Subcutaneous abdominal adipose tissue (tissue), 5 donors: ENCODE results near the gene SH3RF3.

Experiments
- H3K27ac ChIP-seq: one replicate; pipeline ENCODE4 v1.7.0; 2013; ENCODE audit warnings: low read depth, mild to moderate bottlenecking, inconsistent platforms, low read length, moderate library complexity
- H3K27me3 ChIP-seq, 5 donors: one replicate each; pipeline ENCODE4 v1.7.0; 2013; ENCODE audit warnings: low read length in 5 of 5, inconsistent platforms in 1 of 5; ENCODE audit not compliant: control insufficient read depth in 5 of 5, insufficient read depth in 4 of 5
- H3K36me3 ChIP-seq, 5 donors: one replicate each; pipeline ENCODE4 v1.7.0; 2013; ENCODE audit warnings: low read length in 5 of 5; ENCODE audit not compliant: control insufficient read depth in 5 of 5, insufficient read depth in 5 of 5
- H3K4me1 ChIP-seq, 5 donors: one replicate each; pipeline ENCODE4 v1.7.0; 2013; ENCODE audit warnings: low read length in 5 of 5, mild to moderate bottlenecking in 3 of 5, moderate library complexity in 1 of 5; ENCODE audit not compliant: control insufficient read depth in 5 of 5, insufficient read depth in 5 of 5
- H3K4me3 ChIP-seq, 5 donors: one replicate each; pipeline ENCODE4 v1.7.0; 2013; ENCODE audit warnings: low read length in 5 of 5, low read depth in 1 of 5
- H3K9ac ChIP-seq, 5 donors: one replicate each; pipeline ENCODE4 v1.7.0; 2013; ENCODE audit warnings: low read length in 5 of 5, mild to moderate bottlenecking in 4 of 5, moderate library complexity in 3 of 5
- H3K9me3 ChIP-seq, 5 donors: one replicate each; pipeline ENCODE4 v1.7.0; 2013; ENCODE audit warnings: low read length in 5 of 5; ENCODE audit not compliant: control insufficient read depth in 5 of 5
- donor health status: healthy.
- donor health status: healthy.
- donor health status: healthy.
- donor health status: healthy.
- donor health status: healthy.

The SH3RF3 gene

DNA sequence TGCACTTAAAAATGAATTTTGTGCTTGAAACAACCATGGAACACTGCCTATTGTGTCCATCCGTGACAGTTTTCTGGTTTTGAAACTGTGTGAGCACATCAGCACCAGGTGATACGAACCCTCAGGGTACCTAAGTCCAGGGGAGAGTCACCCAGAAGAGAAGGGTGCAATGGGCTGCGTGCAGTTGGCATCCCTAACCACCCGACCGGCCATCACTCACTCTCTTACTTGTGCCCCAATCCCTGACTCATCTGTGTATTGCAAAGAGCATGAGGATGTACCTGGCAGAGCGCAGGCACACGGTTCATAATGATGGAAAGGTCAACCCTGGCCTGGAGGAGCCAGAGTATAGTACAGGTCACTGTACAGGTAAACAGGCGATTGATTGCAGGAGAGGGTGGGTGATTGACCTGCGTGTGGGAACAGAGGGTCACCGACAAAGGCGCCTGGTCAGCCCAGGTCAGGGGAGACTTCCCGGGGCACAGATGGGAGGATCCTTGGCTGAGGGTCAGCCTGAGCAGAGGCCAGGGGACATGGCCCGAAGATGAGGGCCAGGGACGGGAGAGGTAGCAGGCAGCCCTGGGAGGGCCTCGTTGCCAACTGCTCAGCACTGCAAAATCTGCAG, 324.5 kb downstream of the SH3RF3 start:
- Histone ChIP-seq H3K9me3 (no peaks in the 10 kb centered on the region), H3K27me3 (no peaks in the 10 kb centered on the region), H3K4me1 (peaks cover 3 to 27% (median 18%) of the 10 kb centered on the region in 5 donors), H3K27ac (no peak overlapping the region), H3K4me3 (no peak overlapping the region), H3K9ac (no peak overlapping the region), H3K36me3 (peaks cover 0 to 26% (median 13%) of the 10 kb centered on the region in 5 donors)

DNA sequence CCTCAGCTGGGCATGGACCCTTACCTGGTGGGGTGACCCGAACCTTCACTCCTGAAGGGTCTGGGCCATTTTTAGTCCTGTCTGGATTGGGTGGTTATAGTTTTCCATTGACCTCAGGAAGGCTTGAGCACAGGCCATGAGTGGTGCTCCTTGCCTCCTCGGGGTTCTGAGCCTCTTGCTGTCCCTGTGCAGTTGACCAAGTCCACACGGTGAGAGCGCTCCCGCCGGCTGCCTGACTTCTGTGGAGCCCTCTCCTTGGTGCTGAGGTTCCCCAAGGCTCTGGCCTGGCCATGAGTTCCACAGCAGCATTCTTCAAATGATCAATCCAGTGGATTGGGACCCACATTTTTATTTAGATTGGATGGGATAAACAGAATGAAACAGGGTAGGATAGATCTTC, 325.3 kb downstream of the SH3RF3 start:
- H3K4me1 ChIP-seq = peaks cover 3 to 21% (median 12%) of the 10 kb centered on the region in 5 donors
- no peak overlapping the region for H3K9ac ChIP-seq
- no peaks in the 10 kb centered on the region for H3K9me3 ChIP-seq
- H3K27me3 ChIP-seq = no peaks in the 10 kb centered on the region
- peaks cover 0 to 24% (median 13%) of the 10 kb centered on the region in 5 donors for H3K36me3 ChIP-seq
- H3K27ac ChIP-seq = no peak overlapping the region
- H3K4me3 ChIP-seq = no peak overlapping the region

DNA sequence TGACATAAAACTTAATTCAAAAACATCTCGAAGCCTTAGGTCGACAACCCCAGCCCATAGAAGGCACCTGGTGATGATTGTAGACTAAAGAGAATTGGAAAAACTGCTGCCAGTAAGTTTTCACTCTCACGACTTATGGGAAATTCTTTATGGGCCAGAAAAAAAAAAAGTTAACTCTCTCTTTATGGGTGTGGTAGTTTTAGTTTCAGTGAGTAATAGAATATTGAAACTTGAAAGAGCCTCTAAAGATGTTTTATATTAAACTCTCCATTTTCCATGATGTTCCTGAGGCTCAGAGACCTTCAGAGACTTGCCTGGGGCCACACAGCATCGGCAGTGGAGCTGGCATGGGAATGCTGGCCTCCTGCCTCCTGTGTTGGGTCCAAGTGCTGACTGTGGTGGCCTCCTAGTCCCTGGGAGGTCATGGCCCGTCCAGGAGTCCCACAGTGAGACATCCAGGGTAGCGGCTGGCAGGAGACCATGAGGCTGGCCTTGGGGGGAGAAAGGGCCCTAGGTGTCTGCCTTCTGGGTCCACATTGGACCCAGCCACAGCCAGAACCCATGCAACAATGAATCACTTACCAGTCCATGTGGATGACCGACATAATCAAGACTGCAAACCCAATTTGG, 325.9 kb downstream of the SH3RF3 start:
- no peaks in the 10 kb centered on the region for H3K9me3 ChIP-seq
- peaks cover 0 to 22% (median 11%) of the 10 kb centered on the region in 5 donors for H3K36me3 ChIP-seq
- no peaks in the 10 kb centered on the region for H3K27me3 ChIP-seq
- no peak overlapping the region for H3K27ac ChIP-seq
- H3K4me3 ChIP-seq = no peak overlapping the region
- no peak overlapping the region for H3K9ac ChIP-seq
- peaks cover under 1 to 17% (median 9%) of the 10 kb centered on the region in 5 donors for H3K4me1 ChIP-seq

DNA sequence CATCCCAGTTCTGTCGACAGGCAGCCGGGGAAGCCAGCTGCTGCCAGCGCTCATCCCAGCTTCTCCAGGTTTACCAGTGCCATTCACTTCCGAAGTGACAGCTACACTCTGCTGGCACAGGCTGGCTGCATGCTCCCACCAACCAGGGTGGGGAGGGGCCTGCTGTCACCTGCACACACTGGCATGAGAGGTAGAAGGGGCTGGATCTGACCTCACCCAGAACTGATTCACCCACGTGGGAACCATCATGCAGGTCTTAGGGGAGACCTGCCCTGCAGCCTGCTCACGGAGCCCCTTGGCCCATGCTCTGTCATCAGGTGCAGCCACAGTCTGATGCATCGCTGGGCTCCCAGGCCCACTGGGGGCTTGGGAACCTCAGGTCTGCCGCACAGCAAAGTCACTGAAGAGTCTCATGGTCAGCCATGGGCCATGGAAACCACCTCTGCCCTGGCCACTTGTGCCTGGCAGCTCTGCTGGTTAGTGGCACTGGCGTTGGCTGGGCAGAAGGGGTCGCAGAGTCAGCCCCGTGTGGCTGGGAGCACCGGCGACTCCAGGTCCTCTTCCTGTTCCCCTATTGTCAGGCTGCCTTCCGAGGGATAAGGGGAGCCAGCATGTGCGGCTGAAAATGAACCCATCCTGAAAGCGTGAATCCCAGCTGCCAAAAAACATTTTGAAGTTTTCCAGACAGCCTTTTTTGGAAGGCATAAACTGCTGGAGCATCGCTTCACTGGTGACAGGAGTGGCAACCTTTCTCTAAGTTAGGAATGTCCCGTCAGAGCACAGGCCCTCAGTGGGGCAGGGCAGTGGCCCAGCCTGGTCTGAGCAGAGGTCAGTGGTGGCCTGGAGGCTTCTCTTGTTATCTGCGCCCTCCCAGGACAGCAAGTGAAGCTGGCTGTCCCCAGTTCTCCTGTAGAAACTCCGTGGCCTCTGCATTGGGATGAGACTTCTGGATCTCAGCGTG, 327.0 kb downstream of the SH3RF3 start:
- no peak overlapping the region for H3K9ac ChIP-seq
- peaks cover 0 to 7% (median 3%) of the 10 kb centered on the region in 5 donors for H3K4me1 ChIP-seq
- H3K36me3 ChIP-seq = peaks cover 0 to 19% (median 15%) of the 10 kb centered on the region in 5 donors
- H3K4me3 ChIP-seq = no peak overlapping the region
- H3K27ac ChIP-seq = no peak overlapping the region
- H3K27me3 ChIP-seq = no peaks in the 10 kb centered on the region
- no peaks in the 10 kb centered on the region for H3K9me3 ChIP-seq

DNA sequence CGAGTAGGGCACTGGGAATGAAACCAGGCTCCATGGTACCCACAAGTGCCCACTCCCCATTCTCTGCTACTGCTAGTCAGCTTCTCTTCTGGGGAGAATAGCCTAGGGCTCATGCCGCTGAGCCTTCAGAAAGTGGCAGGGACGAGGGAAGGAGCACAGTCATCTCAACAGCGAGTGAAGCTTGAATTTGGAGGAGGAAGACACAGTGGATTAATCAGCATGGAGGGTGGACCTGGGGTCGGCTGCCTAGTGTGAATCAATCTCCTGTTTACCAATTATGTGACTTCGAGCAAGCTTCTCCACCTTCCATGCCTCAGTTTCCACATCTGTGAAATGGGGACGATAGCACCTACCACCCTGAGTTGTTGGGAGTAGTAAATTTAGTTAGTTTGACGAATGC, 327.8 kb downstream of the SH3RF3 start:
- Histone ChIP-seq H3K9ac (no peak overlapping the region), H3K27me3 (no peaks in the 10 kb centered on the region), H3K27ac (no peak overlapping the region), H3K9me3 (no peaks in the 10 kb centered on the region), H3K4me1 (peaks cover 0 to 6% (median 1%) of the 10 kb centered on the region in 5 donors), H3K4me3 (no peak overlapping the region), H3K36me3 (peaks cover 0 to 18% (median 15%) of the 10 kb centered on the region in 5 donors)

DNA sequence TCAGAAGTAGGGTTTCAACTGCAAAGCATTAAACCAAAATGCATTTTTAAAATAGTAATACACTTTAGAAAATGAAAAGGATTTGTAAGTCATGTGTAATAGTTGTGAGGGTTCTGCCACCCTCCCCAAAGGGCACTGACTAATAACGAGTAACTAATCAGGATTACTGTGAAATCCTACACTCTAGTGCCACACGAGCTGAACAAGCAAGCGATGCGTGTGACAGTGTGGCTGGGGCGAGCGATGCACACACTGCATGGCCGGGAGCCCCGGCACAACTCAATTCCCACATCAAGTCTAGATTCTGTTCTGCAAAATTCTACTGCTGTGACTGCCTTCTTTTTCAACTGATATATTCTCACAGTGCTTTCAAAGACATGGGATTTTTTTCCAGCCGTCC, 328.4 kb downstream of the SH3RF3 start:
- Histone ChIP-seq H3K27ac (no peak overlapping the region), H3K9me3 (no peaks in the 10 kb centered on the region), H3K4me1 (peaks cover 0 to 1% (median 0%) of the 10 kb centered on the region in 5 donors), H3K36me3 (peaks cover 0 to 20% (median 13%) of the 10 kb centered on the region in 5 donors), H3K9ac (no peak overlapping the region), H3K4me3 (no peak overlapping the region), H3K27me3 (no peaks in the 10 kb centered on the region)

DNA sequence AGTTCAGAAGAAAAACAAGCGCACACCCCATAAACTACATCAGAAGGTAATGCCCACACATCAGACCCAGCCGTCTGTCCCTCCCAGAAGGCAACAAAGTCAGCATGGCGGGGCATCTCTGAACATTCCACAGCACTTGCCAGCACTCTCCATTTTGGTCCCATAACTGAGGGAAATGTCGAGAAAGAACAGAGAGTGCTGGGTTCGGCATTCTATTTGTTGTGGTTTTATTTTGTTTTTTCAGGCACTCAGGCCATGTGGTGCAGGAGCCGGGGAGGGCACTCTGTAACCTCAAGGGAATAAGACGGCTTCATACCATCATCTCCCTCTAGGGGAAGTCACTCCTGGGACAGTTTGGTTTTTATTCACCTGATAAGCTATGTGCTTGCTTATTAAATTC, 328.8 kb downstream of the SH3RF3 start:
- H3K9ac ChIP-seq = no peak overlapping the region
- H3K4me1 ChIP-seq = no peaks in the 10 kb centered on the region
- H3K36me3 ChIP-seq = peaks cover 0 to 23% (median 13%) of the 10 kb centered on the region in 5 donors
- no peaks in the 10 kb centered on the region for H3K9me3 ChIP-seq
- no peaks in the 10 kb centered on the region for H3K27me3 ChIP-seq
- no peak overlapping the region for H3K27ac ChIP-seq
- no peak overlapping the region for H3K4me3 ChIP-seq

DNA sequence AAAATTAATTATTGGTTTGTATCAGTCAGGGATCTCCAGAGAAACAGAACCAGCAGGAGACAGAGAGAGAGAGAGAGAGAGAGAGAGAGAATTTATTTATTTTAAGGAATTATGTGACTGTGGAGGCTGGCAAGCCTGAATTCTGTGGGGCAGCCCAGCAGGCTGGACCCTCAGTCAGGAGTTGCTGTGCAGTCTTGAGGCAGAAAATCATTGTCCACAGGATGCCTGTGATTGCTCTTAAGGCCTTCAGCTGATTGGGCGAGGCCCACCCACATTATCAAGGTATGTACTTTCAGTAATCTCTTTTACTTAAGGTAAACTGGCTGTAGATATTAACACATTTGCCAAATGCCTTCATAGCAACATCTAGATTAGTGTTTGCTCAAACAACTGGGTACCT, 329.5 kb downstream of the SH3RF3 start:
- Histone ChIP-seq H3K36me3 (peaks cover 0 to 23% (median 13%) of the 10 kb centered on the region in 5 donors), H3K27ac (no peak overlapping the region), H3K4me1 (no peaks in the 10 kb centered on the region), H3K9me3 (no peaks in the 10 kb centered on the region), H3K4me3 (no peak overlapping the region), H3K27me3 (no peaks in the 10 kb centered on the region), H3K9ac (no peak overlapping the region)

DNA sequence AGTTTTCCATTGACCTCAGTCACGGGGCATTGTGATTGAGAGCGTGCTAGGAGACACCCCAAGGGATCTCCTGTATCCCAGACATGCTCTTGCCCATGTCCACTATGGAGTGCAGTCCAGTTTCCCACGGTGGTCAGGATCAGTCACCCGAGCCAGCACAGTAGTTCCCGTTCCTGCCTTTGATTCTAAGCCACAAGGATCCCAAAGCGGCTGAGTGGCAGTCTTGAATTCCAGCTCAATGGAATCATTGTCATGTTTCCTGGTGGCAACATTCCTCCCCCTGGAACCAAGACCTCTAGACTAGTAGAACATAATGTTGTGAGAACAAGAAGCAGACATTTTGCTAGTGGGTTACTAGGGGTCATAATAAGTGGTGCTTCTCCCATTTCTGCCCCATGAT, 330.5 kb downstream of the SH3RF3 start:
- Histone ChIP-seq H3K36me3 (peaks cover 0 to 23% (median 13%) of the 10 kb centered on the region in 5 donors), H3K9me3 (no peaks in the 10 kb centered on the region), H3K4me3 (no peak overlapping the region), H3K4me1 (no peaks in the 10 kb centered on the region), H3K27ac (no peak overlapping the region), H3K9ac (no peak overlapping the region), H3K27me3 (no peaks in the 10 kb centered on the region)
